Mesenchymal stem cell (in vitro differentiated cells and primary cell): Measurements from ENCODE around the gene USP11.

Experiments used
- DNase-seq: peaks from one replicate; pipeline ENCODE4 v3.0.0-alpha.2; 2013
- H2AFZ ChIP-seq: one replicate; pipeline ENCODE4 v1.6.1; 2013; ENCODE audit warnings: low read depth, mild to moderate bottlenecking, control low read depth, inconsistent platforms, low read length, moderate library complexity
- H2AK5ac ChIP-seq: 2 replicates; pipeline ENCODE4 v1.6.1; 2013; ENCODE audit warnings: low read length, moderate library complexity, mild to moderate bottlenecking, inconsistent platforms; ENCODE audit not compliant: severe bottlenecking
- H2BK120ac ChIP-seq: one replicate; pipeline ENCODE4 v1.6.1; 2013; ENCODE audit warnings: low read depth, mild to moderate bottlenecking, inconsistent platforms, low read length, moderate library complexity
- H2BK12ac ChIP-seq, 2 experiments: one replicate each; pipeline ENCODE4 v1.6.1; 2013; ENCODE audit warnings: inconsistent platforms in 2 of 2, low read length in 2 of 2, mild to moderate bottlenecking in 2 of 2, moderate library complexity in 2 of 2, control low read depth in 1 of 2
- H2BK15ac ChIP-seq: one replicate; pipeline ENCODE4 v1.6.1; 2013; ENCODE audit warnings: mild to moderate bottlenecking, low read depth, inconsistent platforms; ENCODE audit not compliant: poor library complexity, severe bottlenecking
- H2BK5ac ChIP-seq: 2 replicates; pipeline ENCODE4 v1.6.1; 2013; ENCODE audit warnings: low read depth, mild to moderate bottlenecking, low read length, control low read depth, inconsistent platforms; ENCODE audit not compliant: poor library complexity, severe bottlenecking
- H3K14ac ChIP-seq, 2 experiments: one replicate each; pipeline ENCODE4 v1.6.1; 2013; ENCODE audit warnings: inconsistent platforms in 2 of 2, low read length in 2 of 2, control low read depth in 1 of 2, mild to moderate bottlenecking in 1 of 2, moderate library complexity in 1 of 2
- H3K18ac ChIP-seq, 2 experiments: one replicate each; pipeline ENCODE4 v1.6.1; 2013; ENCODE audit warnings: inconsistent platforms in 2 of 2, low read length in 2 of 2, control low read depth in 1 of 2, low read depth in 1 of 2, mild to moderate bottlenecking in 1 of 2
- H3K23ac ChIP-seq, 2 experiments: one replicate each; pipeline ENCODE4 v1.6.1; 2013; ENCODE audit warnings: inconsistent platforms in 2 of 2, low read length in 2 of 2, mild to moderate bottlenecking in 2 of 2, moderate library complexity in 2 of 2, control low read depth in 1 of 2
- H3K27ac ChIP-seq: 2 replicates; pipeline ENCODE4 v1.5.1; 2013; ENCODE audit warnings: mild to moderate bottlenecking, moderate library complexity, low read length, control low read depth, inconsistent platforms; ENCODE audit not compliant: poor library complexity, severe bottlenecking
- H3K27me3 ChIP-seq, 2 experiments: 2 replicates each; pipeline versions ENCODE4 v1.6.1 to v1.7.0; 2013; ENCODE audit warnings: low read length in 2 of 2, mild to moderate bottlenecking in 2 of 2, moderate library complexity in 2 of 2, control low read depth in 1 of 2, inconsistent platforms in 1 of 2; ENCODE audit not compliant: control insufficient read depth in 1 of 2, insufficient read depth in 1 of 2
- H3K36me3 ChIP-seq, 2 experiments: 2 replicates each; pipeline versions ENCODE4 v1.6.1 to v1.7.0; 2013; ENCODE audit warnings: low read length in 2 of 2, control low read depth in 1 of 2, inconsistent platforms in 1 of 2, low read depth in 1 of 2, mild to moderate bottlenecking in 1 of 2; ENCODE audit not compliant: insufficient read depth in 2 of 2, control insufficient read depth in 1 of 2
- H3K4ac ChIP-seq, 2 experiments: one replicate each; pipeline ENCODE4 v1.6.1; 2013; ENCODE audit warnings: inconsistent platforms in 2 of 2, low read length in 2 of 2, mild to moderate bottlenecking in 2 of 2, moderate library complexity in 2 of 2, control low read depth in 1 of 2, low read depth in 1 of 2
- H3K4me1 ChIP-seq: 2 replicates; pipeline ENCODE4 v1.6.1; 2013; ENCODE audit warnings: low read depth, low read length, control low read depth; ENCODE audit not compliant: control insufficient read depth, insufficient read depth
- H3K4me2 ChIP-seq: 2 replicates; pipeline ENCODE4 v1.6.1; 2013; ENCODE audit warnings: low read length, mild to moderate bottlenecking, inconsistent platforms; ENCODE audit not compliant: poor library complexity, severe bottlenecking
- H3K4me3 ChIP-seq, 2 experiments: 2 replicates each; pipeline versions ENCODE4 v1.5.1 to v1.7.0; 2013; ENCODE audit warnings: low read length in 2 of 2, mild to moderate bottlenecking in 2 of 2, control low read depth in 1 of 2, low read depth in 1 of 2; ENCODE audit not compliant: insufficient read depth in 1 of 2
- H3K79me1 ChIP-seq: replicated peaks from 2 replicates; pipeline ENCODE4 v1.6.1; 2013; ENCODE audit warnings: mild to moderate bottlenecking, control low read depth, low read length, inconsistent platforms; ENCODE audit not compliant: poor library complexity, severe bottlenecking
- H3K9ac ChIP-seq: 2 replicates; pipeline ENCODE4 v1.7.0; 2013; ENCODE audit warnings: mild to moderate bottlenecking, low read length, moderate library complexity
- H3K9me3 ChIP-seq: 2 replicates; pipeline ENCODE4 v1.7.0; 2013; ENCODE audit warnings: mild to moderate bottlenecking, low read length; ENCODE audit not compliant: control insufficient read depth
- H4K8ac ChIP-seq: one replicate; pipeline ENCODE4 v1.6.1; 2013; ENCODE audit warnings: inconsistent platforms, mild to moderate bottlenecking, low read length, moderate library complexity
- H4K91ac ChIP-seq: one replicate; pipeline ENCODE4 v1.6.1; 2013; ENCODE audit warnings: mild to moderate bottlenecking, low read length, inconsistent platforms
- WGBS: methylation state at CpG from one replicate; pipeline ENCODE4 v1.1.7; 2013; ENCODE audit warnings: mixed read lengths; 5-methylcytosine and 5-hydroxymethylcytosine counted together

Gene USP11

DNA sequence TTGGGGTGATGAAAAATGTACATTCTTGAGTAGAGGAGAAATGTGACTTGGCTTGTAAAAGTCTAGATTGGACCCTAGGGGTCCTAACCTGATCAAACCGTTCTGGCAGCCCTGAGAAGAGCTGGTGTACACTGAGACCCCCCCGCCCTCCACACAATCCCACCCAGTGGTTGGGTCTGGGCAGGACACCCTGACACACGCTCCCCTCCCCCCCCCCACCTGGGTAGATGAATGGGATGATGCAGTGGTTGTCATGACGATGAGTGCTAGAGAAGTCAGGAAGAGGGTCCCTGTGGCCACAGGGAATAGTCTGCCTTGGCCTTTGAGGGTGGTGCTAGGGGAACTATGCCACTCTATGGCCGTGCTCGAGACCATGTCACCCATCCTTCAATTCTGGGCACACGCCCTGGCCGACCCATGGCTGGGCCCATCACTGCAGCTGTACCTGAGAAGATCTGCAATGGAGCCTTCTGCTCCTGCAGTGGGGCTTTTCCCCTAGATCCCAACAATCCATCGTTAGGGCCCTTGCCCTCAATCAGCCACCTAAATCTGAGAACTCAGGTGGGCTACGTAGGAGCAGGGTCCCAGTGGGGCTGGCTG lies 10.0 kb upstream of the USP11 start:
- Histone ChIP-seq H3K36me3 (peaks cover 49 to 51% of the 10 kb centered on the region in 2 experiments), H2AFZ (no peak overlapping the region), H2BK12ac (no peak overlapping the region), H4K91ac (no peak overlapping the region), H3K27ac (no peak overlapping the region), H3K14ac (no peak overlapping the region), H3K4ac (no peak overlapping the region), H4K8ac (no peak overlapping the region), H3K18ac (no peak overlapping the region), H3K4me2 (no peak overlapping the region), H3K9ac (no peak overlapping the region), H3K4me1 (peaks cover 4% of the 10 kb centered on the region), H2BK15ac (no peak overlapping the region), H3K79me1 (peaks cover 18% of the 10 kb centered on the region), H2BK5ac (no peak overlapping the region), H2BK120ac (no peak overlapping the region), H2AK5ac (no peak overlapping the region), H3K23ac (no peak overlapping the region), H3K4me3 (no peak overlapping the region), H3K27me3 (no peaks in the 10 kb centered on the region), H3K9me3 (no peaks in the 10 kb centered on the region)
- no peak for DNase-seq
- WGBS = 100% methylated on average over 5 of the region's 10 CpGs

DNA sequence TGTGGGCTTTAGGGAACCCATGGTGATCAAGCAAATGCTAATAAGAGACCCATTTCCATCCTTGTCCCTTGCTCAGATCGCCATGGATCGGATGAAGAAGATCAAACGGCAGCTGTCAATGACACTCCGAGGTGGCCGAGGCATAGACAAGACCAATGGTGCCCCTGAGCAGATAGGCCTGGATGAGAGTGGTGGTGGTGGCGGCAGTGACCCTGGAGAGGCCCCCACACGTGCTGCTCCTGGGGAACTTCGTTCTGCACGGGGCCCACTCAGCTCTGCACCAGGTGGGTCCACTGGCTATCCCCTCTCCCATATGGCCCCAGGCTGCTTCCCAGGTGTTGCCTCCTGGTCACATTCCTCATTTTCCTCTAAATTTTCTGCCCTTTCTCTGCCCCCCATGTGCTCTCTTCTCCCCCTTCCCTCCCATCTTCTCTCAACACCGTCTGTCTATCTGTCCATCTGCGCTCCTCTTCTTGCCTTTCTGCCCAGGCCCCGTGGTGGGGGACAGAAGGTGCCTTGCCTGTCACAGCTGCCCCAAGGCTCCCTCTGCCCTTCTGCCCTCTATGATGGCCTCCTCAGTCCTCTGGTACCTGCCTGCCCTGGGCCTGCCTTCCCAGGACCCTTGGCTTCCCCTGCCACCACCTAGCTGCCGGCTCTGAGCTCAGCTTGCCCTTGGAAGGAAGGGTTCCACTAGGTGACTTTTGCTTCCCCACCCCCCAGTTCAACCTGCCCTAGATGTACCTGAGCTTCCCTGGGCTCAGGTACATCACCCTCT lies 9.1 kb upstream of the USP11 start:
- Histone ChIP-seq H3K9me3 (no peaks in the 10 kb centered on the region), H4K91ac (no peak overlapping the region)

DNA sequence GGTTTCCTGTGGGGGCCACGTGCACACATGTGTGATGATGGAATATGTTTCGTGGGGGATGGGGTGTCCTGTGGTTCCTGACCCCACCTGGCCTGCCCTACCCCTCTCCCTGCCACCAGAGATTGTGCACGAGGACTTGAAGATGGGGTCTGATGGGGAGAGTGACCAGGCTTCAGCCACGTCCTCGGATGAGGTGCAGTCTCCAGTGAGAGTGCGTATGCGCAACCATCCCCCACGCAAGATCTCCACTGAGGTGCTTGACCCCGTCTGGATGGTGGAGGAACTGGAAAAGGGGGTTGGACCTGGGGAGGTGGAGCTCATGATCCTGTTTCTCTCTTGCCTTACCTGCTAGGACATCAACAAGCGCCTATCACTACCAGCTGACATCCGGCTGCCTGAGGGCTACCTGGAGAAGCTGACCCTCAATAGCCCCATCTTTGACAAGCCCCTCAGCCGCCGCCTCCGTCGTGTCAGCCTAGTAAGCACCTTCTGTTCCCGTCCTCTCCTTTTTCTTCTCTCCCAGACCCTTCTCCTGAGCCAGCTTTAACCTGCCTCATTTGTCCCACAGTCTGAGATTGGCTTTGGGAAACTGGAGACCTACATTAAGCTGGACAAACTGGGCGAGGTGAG lies 8.4 kb upstream of the USP11 start:
- Histone ChIP-seq H4K91ac (no peak overlapping the region), H3K79me1 (peaks cover 21% of the 10 kb centered on the region), H3K4me2 (no peak overlapping the region), H3K27ac (no peak overlapping the region), H3K4ac (no peak overlapping the region), H2BK5ac (no peak overlapping the region), H3K23ac (no peak overlapping the region), H2BK15ac (no peak overlapping the region), H3K4me1 (peaks cover 4% of the 10 kb centered on the region), H3K14ac (no peak overlapping the region), H4K8ac (no peak overlapping the region), H3K27me3 (no peaks in the 10 kb centered on the region), H3K18ac (no peak overlapping the region), H3K9me3 (no peaks in the 10 kb centered on the region), H3K9ac (no peak overlapping the region), H2BK12ac (no peak overlapping the region), H2BK120ac (no peak overlapping the region), H2AK5ac (no peak overlapping the region), H2AFZ (no peak overlapping the region), H3K4me3 (no peak overlapping the region), H3K36me3 (peaks cover 61 to 62% of the 10 kb centered on the region in 2 experiments)
- WGBS = 100% methylated on average over 6 of the region's 17 CpGs
- DNase-seq = no peak

More for the DNA sequence above, 9.1 kb upstream of the USP11 start:
- DNase-seq = no peak
- Histone ChIP-seq H3K14ac (no peak overlapping the region), H2AFZ (no peak overlapping the region), H3K4me3 (no peak overlapping the region), H3K4me1 (peaks cover 4% of the 10 kb centered on the region), H3K79me1 (peaks cover 20% of the 10 kb centered on the region), H2BK15ac (no peak overlapping the region), H3K36me3 (peaks cover 54 to 57% of the 10 kb centered on the region in 2 experiments), H3K27ac (no peak overlapping the region), H3K23ac (no peak overlapping the region), H3K4ac (no peak overlapping the region), H2AK5ac (no peak overlapping the region), H3K4me2 (no peak overlapping the region), H3K27me3 (no peaks in the 10 kb centered on the region), H2BK120ac (no peak overlapping the region), H2BK12ac (no peak overlapping the region), H2BK5ac (no peak overlapping the region), H3K18ac (no peak overlapping the region), H4K8ac (no peak overlapping the region), H3K9ac (no peak overlapping the region)
- WGBS = 96% methylated on average over 10 of the region's 13 CpGs

DNA sequence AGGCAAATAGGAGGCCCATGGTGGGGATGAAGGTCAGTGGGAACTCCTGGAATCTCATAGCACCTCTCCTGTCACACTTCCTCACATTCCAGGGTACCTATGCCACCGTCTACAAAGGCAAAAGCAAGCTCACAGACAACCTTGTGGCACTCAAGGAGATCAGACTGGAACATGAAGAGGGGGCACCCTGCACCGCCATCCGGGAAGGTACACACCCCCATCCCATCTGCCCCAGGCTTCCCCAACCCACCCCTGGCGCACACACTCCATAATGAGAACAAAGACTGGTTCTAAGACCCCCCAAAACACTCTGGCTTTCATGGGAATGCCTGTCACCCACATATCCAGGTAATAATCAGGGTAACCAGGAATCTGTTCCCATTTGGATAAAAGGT lies 7.9 kb upstream of the USP11 start:
- Histone ChIP-seq H3K9me3 (no peaks in the 10 kb centered on the region), H4K91ac (no peak overlapping the region), H4K8ac (no peak overlapping the region), H3K14ac (no peak overlapping the region), H2BK15ac (no peak overlapping the region), H3K4me1 (peaks cover 4% of the 10 kb centered on the region), H3K23ac (no peak overlapping the region), H2BK12ac (no peak overlapping the region), H3K9ac (no peak overlapping the region), H3K27ac (no peak overlapping the region), H2AK5ac (no peak overlapping the region), H2AFZ (no peak overlapping the region), H2BK120ac (no peak overlapping the region), H3K27me3 (no peaks in the 10 kb centered on the region), H3K4me3 (no peak overlapping the region), H3K4ac (no peak overlapping the region), H3K4me2 (no peak overlapping the region), H3K36me3 (peaks cover 61 to 65% of the 10 kb centered on the region in 2 experiments), H3K18ac (no peak overlapping the region), H2BK5ac (no peak overlapping the region), H3K79me1 (peaks cover 21% of the 10 kb centered on the region)
- 100% methylated on average over 2 of the region's 4 CpGs for WGBS
- no peak for DNase-seq
